Activated CD4-positive, CD25-positive, alpha-beta regulatory T cell treated with anti-CD3 and anti-CD28 coated beads, Interleukin-2, amount 50 U/mL, for 24 hours (primary cell): ENCODE results near the gene TCF4.

Source experiments
- ATAC-seq, 2 donors: fragments of 150-1000 bp; cut with Tn5 transposase; one replicate each; pipeline ENCODE4 v1.10.0; 2021; ENCODE audit warnings: mild to moderate bottlenecking in 1 of 2, moderate library complexity in 1 of 2

Gene TCF4

GRCh38 chr18:55585920-55586561, 2.0 kb downstream of the TCF4 start:
- no peak for ATAC-seq

DNA sequence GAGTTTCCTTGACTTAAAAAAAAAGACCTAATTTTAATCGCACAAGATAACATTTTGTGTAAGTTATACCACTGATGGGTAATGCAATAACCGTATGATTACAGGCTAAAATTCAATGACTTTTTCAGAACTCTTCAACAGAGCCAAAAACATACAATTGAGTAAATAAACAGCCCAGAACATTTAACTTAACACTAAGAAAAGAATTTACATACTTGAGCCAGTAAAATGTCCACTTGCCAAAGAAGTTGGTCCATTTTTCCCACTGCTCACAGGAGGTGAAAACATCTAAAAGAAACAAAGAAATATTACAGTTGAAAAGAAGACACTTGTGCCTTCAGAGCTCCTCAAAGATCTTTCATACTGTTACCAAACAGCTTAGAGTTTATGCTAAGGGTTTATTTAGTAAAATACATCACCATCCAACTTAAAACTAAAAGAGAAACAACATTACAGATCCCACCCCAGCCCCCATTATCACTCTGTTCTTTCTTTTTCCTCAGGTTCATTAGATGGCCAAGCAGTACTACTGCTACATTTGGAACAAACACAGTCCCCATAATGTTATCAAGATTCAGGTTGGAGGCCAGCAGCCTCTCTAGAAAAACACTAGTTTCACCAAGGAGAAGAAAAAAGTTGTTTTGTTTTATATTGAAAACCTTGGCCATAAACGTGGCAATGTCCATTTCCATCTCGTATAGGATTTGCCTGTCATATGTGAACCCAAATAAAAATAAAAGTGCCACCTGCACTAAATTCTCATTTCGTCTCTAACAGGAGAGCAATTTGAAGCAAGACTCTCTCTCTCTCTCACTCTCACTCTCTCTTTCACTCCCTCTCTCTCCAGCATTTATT, 2.7 kb downstream of the TCF4 start:
- no peak for ATAC-seq

DNA sequence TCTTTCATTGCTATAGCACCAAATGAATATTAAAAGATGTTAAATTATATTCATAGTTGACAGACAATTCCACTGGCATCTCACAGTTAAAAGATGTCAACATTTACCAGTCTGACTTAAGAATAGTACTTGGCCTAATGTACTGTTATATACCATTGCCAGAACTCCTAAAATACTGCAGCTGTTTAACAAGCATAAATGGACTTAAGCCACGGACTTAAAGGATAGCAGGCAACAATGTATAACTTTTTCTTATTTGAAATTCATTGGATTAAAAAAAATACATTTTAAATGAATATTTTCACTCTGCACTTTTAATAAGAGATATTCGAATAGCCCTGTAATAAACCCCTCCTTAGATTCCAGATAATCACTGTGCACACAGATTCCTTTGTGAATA, 3.8 kb downstream of the TCF4 start:
- ATAC-seq = no peak

GRCh38 chr18:55582325-55582724, 5.7 kb downstream of the TCF4 start:
- no peak for ATAC-seq

- ATAC-seq = no peak
Measured at GRCh38 chr18:55579501-55580270, 8.3 kb downstream of the TCF4 start.

DNA sequence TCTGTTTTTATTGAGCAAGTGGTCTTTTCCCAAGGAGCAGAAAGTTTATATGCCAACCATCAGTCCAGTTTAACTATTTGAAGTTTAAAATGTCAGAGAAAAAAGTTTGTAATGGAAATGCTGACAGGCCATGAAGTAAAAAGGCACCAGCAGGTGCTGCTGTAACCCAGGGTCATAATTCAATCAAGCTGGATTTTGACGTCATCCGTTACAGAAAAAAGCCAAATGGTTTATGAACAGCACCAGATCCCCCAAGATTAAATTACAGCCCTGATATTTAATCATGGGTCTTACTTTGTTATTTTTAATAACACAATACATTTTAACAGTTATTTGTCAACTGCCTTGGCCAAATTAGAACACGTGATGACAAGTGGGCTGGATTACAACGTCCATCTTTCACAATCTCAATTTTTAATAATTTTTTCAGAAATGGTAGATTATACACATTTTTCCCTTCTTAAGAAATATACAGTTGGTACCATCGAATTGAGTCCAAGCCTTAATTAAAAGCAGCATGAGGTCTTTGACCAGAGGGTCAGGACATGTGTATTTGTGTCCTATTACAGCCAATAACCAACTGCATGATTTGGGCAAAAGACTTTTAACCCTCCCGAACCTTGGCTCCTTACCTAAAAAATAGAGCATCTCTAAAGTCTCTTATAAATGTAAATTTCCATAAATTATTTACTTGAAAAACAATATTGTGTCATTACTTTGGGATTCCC, 10.0 kb downstream of the TCF4 start:
- ATAC-seq = no peak

DNA sequence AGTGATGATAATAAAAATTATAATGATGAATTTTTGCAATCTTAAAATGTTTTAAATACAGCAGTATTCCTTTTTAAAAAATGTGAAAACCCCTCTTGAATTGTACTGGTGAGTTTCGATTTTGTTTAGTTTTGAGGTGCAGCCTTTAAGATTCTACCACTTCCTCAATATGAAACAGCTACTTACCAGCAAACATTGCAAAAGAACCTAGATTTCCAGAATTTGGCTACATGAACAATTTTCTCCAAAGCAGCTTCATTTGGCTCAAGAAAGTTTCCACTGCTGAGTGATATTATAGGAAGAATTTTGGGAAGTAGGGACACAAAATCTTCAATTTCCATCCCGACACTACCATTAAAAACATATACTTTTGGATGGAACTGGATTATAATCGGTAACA, 12.0 kb downstream of the TCF4 start:
- ATAC-seq = no peak

DNA sequence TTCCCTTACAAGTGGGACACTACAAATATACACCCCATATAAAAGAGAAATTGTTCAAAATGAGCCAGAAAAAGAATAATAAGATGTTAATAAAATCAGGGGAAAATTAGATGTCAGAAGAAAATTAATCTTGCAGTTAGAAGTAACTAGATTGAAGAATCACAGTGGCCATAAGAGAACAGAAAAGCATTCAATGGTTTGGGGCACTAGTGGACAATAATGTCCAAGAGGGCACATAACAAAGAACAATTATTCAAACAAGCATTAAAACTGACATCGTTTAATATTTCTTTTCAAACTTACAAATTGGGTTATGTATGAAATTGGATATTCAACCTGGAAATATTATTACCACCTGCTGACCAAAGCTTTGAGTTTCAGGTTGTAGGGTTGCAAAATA, 12.9 kb downstream of the TCF4 start:
- ATAC-seq = no peak

DNA sequence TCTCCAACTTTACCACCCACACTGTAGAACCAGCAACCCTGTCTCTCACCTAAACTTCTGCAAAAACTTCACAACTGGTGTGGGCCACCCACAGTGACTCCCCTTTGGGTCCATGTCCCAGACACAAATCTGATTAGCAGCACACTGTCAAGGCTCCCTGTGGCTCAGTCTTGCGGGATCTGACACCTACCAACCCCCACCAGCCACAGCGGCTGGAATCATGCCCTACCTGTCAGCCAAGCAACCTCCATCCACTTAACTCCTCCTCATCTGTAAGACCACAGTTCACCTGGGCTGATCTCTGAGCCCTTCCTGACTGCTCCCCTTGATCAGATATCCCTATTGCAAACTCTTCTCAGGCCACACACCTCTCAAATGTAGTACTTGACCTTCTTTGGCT, 14.6 kb downstream of the TCF4 start:
- ATAC-seq = no peak

GRCh38 chr18:55570966-55571365, 17.0 kb downstream of the TCF4 start:
- no peak for ATAC-seq

GRCh38 chr18:55566456-55566935, 21.5 kb downstream of the TCF4 start:
- no peak for ATAC-seq

DNA sequence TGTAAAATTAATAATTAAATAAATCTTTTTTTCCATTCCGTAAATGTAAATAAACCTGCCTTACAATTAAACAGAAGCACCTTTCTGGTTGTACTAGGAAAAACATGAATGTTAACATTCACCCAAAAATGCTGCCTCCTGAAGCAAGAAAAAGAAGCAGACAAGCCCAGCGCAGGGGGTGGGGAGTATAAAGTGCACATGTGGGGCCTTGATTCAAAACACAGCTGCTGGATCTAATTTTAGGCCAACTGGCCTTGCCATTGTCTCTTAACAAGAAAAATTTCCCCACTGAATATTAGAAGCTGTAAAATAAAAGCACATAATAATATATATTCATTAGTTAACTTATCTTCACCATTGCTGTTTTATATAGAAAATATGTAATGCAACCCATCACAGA, 28.3 kb downstream of the TCF4 start:
- no peak for ATAC-seq

- no peak for ATAC-seq
Measured at GRCh38 chr18:55557211-55557610, 30.8 kb downstream of the TCF4 start.

GRCh38 chr18:55555395-55556027, 32.5 kb downstream of the TCF4 start:
- no peak for ATAC-seq

DNA sequence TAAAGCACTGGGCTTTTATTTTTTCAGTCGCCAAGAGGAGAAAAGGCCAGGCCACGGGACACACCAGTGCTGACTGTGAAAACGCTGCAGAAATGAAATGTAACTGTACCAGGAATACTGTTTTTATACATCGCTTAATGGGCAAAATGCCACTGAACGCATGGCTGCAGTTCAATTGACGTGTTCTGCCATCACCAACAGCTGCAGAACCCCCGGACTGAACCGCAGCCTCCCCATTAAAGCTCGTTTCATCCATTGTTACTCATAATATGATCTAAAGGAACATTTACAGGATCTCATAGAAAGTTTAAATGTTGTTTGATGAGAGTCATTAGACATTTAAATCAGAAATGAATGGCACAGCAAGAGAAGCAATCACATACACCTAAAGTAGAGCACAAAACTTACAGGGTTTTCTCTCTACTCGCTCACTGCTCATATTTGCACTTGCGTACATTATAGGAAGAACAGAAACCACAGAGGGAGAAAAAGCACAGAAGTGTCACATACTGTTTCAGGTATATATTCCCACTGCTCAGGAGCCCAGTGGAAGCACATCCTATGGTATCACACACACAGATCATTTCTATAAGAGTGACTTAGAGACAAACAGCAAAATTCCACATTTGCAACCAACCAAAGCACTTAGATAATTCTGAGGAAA, 35.3 kb downstream of the TCF4 start:
- ATAC-seq = no peak

GRCh38 chr18:55551227-55551626, 36.8 kb downstream of the TCF4 start:
- ATAC-seq = no peak

GRCh38 chr18:55550471-55550870, 37.5 kb downstream of the TCF4 start:
- no peak for ATAC-seq

DNA sequence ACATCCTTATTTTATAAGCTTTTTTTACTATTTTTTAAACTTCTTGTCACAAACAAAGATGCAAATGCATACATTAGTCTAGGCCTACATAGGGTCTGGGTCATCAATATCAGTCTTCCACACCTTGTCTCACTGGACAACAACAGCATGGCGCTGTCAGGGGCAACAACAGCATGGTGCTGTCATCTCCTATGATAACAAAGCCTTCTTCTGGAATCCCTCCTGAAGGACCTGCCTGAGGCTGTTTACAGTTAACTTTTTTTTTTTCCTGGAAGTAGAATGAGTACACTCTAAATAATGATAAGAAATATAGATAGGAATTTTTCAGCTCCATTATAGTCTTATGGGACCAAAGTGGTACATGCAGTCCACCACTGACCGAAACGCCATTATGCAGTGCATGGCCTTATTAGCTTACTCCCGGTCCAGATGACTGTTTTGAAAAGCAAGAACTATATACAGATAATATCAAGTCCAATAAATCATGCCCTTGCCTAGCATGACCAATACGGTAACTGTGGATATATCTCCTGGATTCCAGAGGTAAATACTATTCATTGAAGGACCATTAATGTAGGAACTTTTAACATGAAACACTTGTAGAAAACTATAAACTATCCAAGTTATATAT, 38.4 kb downstream of the TCF4 start:
- ATAC-seq = no peak

GRCh38 chr18:55547705-55548056, 40.3 kb downstream of the TCF4 start:
- no peak for ATAC-seq

DNA sequence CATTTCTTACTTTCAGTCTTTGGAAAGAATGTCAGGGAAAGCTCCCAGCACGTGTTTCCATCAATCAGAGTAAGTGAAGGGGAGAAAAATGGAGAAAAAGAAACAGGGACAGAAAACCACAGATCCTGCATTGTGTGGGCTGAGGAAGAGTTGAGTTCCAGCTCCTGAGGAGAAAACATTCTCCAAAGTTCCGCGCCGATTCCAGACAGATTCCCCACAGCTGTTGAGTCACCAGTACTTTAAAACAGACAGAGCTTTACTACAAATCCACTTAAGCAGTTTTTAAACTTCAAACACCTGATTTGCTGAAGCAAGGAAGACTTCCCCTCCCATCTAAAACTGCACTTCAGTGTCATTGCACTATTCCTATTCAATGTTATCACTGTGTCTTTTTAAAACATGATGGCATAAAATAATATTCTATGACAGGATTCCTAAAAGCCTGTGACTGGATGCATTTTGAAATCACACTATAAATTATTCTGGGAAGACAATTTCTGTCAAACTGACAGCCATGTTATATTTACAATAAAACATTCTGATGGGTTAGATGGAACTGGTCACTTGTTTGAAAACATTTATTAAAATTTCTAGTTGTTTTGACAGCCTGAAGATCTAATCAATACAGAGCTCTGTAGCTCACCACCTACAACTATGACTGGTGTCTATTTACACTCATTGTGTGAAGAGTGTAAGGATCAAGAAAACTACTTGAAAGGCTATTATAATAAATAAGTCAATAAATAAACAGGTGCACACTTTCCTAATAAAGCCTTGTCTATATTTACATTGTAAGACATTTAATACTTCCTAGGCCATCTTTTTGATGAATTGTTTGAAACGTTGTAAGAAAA, 40.9 kb downstream of the TCF4 start:
- no peak for ATAC-seq
